Ishikawa (cell line): ENCODE results near the gene CSAD.

Source experiments
- CEBPB ChIP-seq: IDR thresholded peaks from 2 replicates; pipeline ENCODE4 v1.6.1; 2012
- CREB1 ChIP-seq: IDR thresholded peaks from 2 replicates; pipeline ENCODE4 v1.6.1; 2012; ENCODE audit warnings: low read depth
- EP300 ChIP-seq: IDR thresholded peaks from 2 replicates; pipeline ENCODE4 v1.6.1; 2012; ENCODE audit warnings: borderline replicate concordance
- FOXM1 ChIP-seq: IDR thresholded peaks from 2 replicates; pipeline ENCODE4 v1.6.1; 2012; ENCODE audit warnings: low read depth, borderline replicate concordance
- NFIC ChIP-seq: IDR thresholded peaks from 2 replicates; pipeline ENCODE4 v1.6.1; 2012
- RAD21 ChIP-seq: IDR thresholded peaks from 2 replicates; pipeline ENCODE4 v1.6.1; 2012; ENCODE audit warnings: low read depth
- TAF1 ChIP-seq: IDR thresholded peaks from 2 replicates; pipeline ENCODE4 v1.6.1; 2012; ENCODE audit warnings: low read depth, mild to moderate bottlenecking
- TEAD4 ChIP-seq: IDR thresholded peaks from 2 replicates; pipeline ENCODE4 v1.6.1; 2012
- YY1 ChIP-seq: IDR thresholded peaks from 2 replicates; pipeline ENCODE4 v1.6.1; 2012; ENCODE audit warnings: low read depth
- ZBTB7A ChIP-seq: IDR thresholded peaks from 2 replicates; pipeline ENCODE4 v1.6.1; 2012; ENCODE audit warnings: low read depth
- TF ChIP-seq, protein P1 (sequence below): IDR thresholded peaks from 2 replicates; pipeline ENCODE4 v1.6.1; 2012
- TF ChIP-seq, protein P2 (sequence below): IDR thresholded peaks from 2 replicates; pipeline ENCODE4 v1.6.1; 2012; ENCODE audit warnings: low read depth, mild to moderate bottlenecking
- TF ChIP-seq, protein P3 (sequence below): IDR thresholded peaks from 2 replicates; pipeline ENCODE4 v1.6.1; 2012

Gene CSAD

GRCh38 chr12:53227341-53227740 lies 46.6 kb upstream of the CSAD start:
- TF ChIP-seq YY1: no peak
- TF ChIP-seq FOXM1: no peak
- TF ChIP-seq, protein P1, sequence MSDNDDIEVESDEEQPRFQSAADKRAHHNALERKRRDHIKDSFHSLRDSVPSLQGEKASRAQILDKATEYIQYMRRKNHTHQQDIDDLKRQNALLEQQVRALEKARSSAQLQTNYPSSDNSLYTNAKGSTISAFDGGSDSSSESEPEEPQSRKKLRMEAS: no peak
- no peak for TF ChIP-seq RAD21

DNA sequence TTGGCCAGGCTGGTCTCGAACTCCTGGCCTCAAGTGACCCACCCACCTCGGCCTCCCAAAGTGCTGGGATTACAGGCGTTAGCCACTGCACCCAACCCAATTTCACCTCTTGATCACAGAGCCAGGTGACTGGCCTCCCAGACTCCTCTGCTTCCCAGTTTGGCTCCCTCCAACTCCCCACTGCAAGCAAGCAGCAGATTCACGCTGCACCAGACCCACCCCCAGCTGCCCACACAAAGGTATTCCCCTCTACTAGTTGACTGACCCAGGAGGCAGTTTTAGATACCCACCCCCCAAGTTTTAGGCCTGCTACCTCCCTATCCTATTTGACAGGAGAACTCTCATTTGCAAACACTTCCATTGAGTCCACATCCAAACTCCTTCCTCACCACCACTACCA lies 46.1 kb upstream of the CSAD start:
- TF ChIP-seq, protein P2, sequence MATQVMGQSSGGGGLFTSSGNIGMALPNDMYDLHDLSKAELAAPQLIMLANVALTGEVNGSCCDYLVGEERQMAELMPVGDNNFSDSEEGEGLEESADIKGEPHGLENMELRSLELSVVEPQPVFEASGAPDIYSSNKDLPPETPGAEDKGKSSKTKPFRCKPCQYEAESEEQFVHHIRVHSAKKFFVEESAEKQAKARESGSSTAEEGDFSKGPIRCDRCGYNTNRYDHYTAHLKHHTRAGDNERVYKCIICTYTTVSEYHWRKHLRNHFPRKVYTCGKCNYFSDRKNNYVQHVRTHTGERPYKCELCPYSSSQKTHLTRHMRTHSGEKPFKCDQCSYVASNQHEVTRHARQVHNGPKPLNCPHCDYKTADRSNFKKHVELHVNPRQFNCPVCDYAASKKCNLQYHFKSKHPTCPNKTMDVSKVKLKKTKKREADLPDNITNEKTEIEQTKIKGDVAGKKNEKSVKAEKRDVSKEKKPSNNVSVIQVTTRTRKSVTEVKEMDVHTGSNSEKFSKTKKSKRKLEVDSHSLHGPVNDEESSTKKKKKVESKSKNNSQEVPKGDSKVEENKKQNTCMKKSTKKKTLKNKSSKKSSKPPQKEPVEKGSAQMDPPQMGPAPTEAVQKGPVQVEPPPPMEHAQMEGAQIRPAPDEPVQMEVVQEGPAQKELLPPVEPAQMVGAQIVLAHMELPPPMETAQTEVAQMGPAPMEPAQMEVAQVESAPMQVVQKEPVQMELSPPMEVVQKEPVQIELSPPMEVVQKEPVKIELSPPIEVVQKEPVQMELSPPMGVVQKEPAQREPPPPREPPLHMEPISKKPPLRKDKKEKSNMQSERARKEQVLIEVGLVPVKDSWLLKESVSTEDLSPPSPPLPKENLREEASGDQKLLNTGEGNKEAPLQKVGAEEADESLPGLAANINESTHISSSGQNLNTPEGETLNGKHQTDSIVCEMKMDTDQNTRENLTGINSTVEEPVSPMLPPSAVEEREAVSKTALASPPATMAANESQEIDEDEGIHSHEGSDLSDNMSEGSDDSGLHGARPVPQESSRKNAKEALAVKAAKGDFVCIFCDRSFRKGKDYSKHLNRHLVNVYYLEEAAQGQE: no peak
- TF ChIP-seq, protein P1: no peak

GRCh38 chr12:53225635-53226424 lies 45.1 kb upstream of the CSAD start:
- TF ChIP-seq TAF1: no peak
- TF ChIP-seq TEAD4: no peak
- no peak for TF ChIP-seq CEBPB

- TF ChIP-seq, protein P2: no peak
- TF ChIP-seq, protein P1: no peak
- no peak for TF ChIP-seq RAD21
- TF ChIP-seq FOXM1: no peak
These were observed 44.3 kb upstream of the CSAD start for GRCh38 chr12:53224897-53225634.

GRCh38 chr12:53224061-53224896 lies 43.6 kb upstream of the CSAD start:
- TF ChIP-seq TEAD4: no peak
- no peak for TF ChIP-seq NFIC
- TF ChIP-seq FOXM1: no peak
- TF ChIP-seq CREB1: no peak
- no peak for TF ChIP-seq ZBTB7A
- no peak for TF ChIP-seq TAF1
- no peak for TF ChIP-seq CEBPB
- no peak for TF ChIP-seq RAD21
- no peak for TF ChIP-seq YY1
- TF ChIP-seq, protein P1: no peak
- no peak for TF ChIP-seq EP300

DNA sequence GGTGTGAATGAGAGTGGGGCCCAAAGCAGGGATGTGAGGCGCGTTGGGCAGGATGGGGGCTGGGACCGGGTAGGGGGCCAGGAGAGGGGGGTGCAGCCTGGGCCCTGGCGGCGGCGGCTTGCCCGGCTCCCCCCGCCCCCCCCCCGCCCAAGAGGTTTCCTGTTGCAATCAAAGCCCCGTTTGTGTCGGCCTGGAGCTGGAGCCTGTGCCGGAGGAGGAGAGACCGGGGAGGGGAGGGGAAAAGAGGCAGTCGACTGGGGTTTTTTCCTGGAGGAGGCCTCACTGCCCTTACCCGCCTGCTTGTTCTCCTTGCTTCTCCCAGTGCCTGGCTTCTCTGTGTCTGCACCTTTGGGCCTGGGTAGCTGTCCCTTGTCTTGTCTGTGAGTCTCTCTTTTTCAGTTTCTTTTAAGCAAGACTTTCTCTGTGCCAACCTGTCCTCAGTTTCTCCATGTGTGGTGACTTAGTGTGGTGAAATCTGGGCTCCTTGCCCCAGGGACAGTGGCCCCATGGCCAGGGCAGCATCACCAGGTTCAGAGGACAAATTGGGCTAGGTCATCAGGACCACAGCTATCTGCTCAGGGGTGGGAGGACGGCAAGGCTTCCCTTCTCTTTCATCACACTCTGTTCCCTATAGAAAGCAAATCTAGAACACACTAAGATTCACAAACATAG lies 42.8 kb upstream of the CSAD start:
- no peak for TF ChIP-seq CREB1
- TF ChIP-seq RAD21: no peak
- TF ChIP-seq, protein P2: no peak
- TF ChIP-seq TAF1: no peak
- TF ChIP-seq FOXM1: no peak
- no peak for TF ChIP-seq NFIC
- no peak for TF ChIP-seq YY1
- TF ChIP-seq, protein P3, sequence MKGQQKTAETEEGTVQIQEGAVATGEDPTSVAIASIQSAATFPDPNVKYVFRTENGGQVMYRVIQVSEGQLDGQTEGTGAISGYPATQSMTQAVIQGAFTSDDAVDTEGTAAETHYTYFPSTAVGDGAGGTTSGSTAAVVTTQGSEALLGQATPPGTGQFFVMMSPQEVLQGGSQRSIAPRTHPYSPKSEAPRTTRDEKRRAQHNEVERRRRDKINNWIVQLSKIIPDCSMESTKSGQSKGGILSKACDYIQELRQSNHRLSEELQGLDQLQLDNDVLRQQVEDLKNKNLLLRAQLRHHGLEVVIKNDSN: no peak
